HG03565 (cell line): ENCODE data around the gene GRK6.
"Not testable (repeated sequence)": the region's sequence is repeated elsewhere in the genome, so short reads cannot be mapped to it uniquely, and the experiment has no call there.

Experiments
- ATAC-seq: cut with Tn5 transposase; IDR thresholded peaks from one replicate; pipeline ENCODE4 v1.9.1; 2021; ENCODE audit warnings: mild to moderate bottlenecking, moderate library complexity; ENCODE audit not compliant: unreplicated experiment

The GRK6 gene

GRCh38 chr5:177397875-177398390 is 28.5 kb upstream of the GRK6 start:
- no peak for ATAC-seq

GRCh38 chr5:177399997-177400868 is 26.2 kb upstream of the GRK6 start, which contains the start of gene PFN3:
PFN3 (minus strand) TSS chr5:177400661; CDS start chr5:177400576, 85 bp downstream.
- ATAC-seq: no peak

GRCh38 chr5:177402271-177403043 is 24.0 kb upstream of the GRK6 start:
- no peak for ATAC-seq

GRCh38 chr5:177403102-177403791 is 23.2 kb upstream of the GRK6 start:
- ATAC-seq: no peak

GRCh38 chr5:177403792-177404640 is 22.5 kb upstream of the GRK6 start:
- peak; percentile 51 for ATAC-seq

- no peak for ATAC-seq
These were observed 21.8 kb upstream of the GRK6 start for GRCh38 chr5:177404641-177405179.

GRCh38 chr5:177405312-177405711 is 21.2 kb upstream of the GRK6 start:
- ATAC-seq: no peak

- ATAC-seq: no peak
These were observed 20.7 kb upstream of the GRK6 start for GRCh38 chr5:177405805-177406204.

- ATAC-seq: no peak
These were observed 17.3 kb upstream of the GRK6 start, which contains the start of gene F12 for GRCh38 chr5:177409043-177409801. F12 (minus strand) TSS chr5:177409564; CDS start chr5:177409527, 37 bp downstream.

- no peak for ATAC-seq
These were observed 15.9 kb upstream of the GRK6 start for GRCh38 chr5:177410575-177410974.

- ATAC-seq: peak; percentile 73
These were observed 13.8 kb upstream of the GRK6 start for GRCh38 chr5:177412603-177413233.

GRCh38 chr5:177414481-177414880 is 12.0 kb upstream of the GRK6 start:
- ATAC-seq: no peak

- not testable (repeated sequence) for ATAC-seq
These were observed 9.4 kb upstream of the GRK6 start for GRCh38 chr5:177417081-177417480.

GRCh38 chr5:177419046-177419445 is 7.4 kb upstream of the GRK6 start:
- ATAC-seq: no peak

GRCh38 chr5:177420472-177420871 is 6.0 kb upstream of the GRK6 start:
- ATAC-seq: not testable (repeated sequence)

- no peak for ATAC-seq
These were observed 5.2 kb upstream of the GRK6 start for GRCh38 chr5:177421062-177421798.

- ATAC-seq: no peak
These were observed 2.8 kb upstream of the GRK6 start for GRCh38 chr5:177423671-177424070.
